HG02981 (cell line): ENCODE data around the gene SERPING1.
"Not testable (repeated sequence)": the region's sequence is repeated elsewhere in the genome, so short reads cannot be mapped to it uniquely, and the experiment has no call there.

ENCODE experiments used
- ATAC-seq: cut with Tn5 transposase; IDR thresholded peaks from one replicate; pipeline ENCODE4 v1.9.1; 2021; ENCODE audit warnings: mild to moderate bottlenecking, moderate library complexity; ENCODE audit not compliant: unreplicated experiment

The SERPING1 gene

DNA sequence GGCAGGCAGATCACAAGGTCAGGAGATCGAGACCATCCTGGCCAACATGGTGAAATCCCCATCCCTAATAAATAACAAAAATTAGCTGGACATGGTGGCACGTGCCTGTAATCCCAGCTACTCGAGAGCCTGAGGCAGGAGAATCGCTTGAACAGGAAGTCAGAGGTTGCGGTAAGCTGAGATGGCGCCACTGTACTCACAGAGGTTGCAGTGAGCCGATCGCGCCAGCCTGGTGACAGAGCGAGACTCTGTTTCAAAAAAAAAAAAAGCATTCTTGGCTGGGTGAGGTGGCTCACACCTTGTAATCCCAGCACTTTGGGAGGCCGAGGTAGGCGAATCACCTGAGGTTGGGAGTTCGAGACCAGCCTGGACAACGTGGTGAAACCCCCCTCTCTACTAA is 54.7 kb downstream of the SERPING1 start:
- not testable (repeated sequence) for ATAC-seq

DNA sequence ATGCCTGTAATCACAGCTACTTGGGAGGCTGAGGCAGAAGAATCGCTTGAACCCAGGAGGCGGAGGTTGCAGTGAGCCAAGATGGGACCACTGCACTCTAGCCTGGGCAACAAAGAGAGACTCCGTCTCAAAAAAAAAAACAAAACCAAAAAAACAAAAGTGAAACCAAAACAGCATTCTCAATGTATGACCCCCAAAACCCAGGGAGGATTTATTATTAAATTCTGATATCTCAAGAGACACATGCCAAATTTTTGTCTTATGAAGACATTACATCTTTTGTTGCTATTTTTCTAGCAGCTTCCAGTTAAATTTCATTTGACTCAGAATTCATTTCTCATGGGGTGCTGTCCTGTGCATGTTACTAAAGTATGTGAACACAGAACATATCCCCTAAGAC is 55.2 kb downstream of the SERPING1 start:
- no peak for ATAC-seq

DNA sequence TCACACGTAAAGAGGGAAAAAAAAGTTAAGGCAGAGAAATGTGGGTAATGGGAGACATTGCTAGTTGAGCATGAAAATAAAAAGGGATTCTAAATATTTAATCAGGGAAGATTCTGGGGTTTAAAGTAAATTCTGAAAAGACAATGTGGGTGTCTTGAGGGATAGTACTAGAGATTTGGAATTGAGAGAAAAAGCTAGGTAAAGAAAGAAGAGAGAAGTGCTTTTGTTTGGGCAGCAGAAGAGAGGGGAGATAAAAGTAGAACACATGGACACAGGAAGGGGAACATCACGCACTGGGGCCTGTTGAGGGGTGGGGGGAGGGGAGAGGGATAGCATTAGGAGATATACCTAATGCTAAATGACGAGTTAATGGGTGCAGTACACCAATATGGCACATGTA is 55.7 kb downstream of the SERPING1 start:
- no peak for ATAC-seq

DNA sequence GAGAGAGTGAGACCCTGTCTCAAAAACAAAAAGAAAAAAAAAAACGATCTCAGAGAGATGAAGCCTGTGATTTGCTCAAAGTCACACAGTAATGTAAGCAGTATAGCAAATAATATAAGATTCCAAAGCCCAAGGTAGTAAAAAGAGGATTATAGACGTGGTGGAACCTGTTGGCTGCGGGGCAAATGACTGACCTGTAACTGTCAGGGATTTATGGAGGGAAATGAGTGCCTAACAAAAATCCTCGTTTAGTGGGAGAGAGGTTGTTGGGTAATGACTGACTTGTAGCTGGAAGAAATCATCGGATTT is 59.4 kb downstream of the SERPING1 start:
- ATAC-seq, result no peak

DNA sequence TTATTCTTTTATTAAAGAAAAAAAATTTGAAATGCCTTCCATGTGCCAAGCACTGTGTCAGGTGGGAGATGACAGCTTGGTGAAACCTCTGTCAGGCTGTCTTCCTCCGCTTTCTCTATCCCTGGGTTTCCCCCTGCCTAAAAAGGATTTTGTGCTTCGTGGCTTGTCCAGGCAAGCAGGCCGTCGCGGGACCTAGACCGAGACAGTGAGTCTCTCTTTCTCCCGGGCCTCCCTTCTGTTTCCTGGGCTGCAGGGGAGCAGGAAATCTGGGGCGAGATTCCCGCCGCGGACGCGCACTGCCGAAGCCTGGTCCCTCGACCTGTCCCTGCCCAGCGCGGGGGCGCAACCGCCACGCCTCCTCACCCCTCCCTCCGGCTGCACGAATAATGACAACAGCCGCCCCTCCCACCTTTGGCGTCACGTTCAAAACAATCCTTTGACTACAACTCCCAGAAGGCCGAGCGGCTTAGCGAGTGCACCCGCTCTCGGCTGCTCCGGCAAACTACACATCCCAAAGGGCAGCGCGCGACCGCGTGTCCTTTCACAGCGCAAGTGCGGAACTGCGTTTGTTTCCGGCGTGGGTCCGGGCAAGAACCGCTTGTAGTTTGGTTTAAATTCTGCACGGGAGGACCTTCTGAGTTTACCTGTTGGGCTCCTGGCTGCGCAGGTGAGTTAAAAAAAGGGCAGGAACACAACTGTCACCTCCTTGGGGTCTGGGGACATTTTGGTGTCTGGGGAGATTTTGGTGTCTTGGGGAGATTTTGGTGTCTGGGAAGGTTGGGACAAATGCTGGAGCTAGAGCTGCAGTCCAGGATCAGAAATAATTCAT is 59.9 kb downstream of the SERPING1 start, which contains the start of gene CLP1:
CLP1 (plus strand) TSS at position 569 of the 829 bp plus-strand sequence. CDS start 1,715 bp downstream, outside the sequence.
- peak; percentile 99 for ATAC-seq

DNA sequence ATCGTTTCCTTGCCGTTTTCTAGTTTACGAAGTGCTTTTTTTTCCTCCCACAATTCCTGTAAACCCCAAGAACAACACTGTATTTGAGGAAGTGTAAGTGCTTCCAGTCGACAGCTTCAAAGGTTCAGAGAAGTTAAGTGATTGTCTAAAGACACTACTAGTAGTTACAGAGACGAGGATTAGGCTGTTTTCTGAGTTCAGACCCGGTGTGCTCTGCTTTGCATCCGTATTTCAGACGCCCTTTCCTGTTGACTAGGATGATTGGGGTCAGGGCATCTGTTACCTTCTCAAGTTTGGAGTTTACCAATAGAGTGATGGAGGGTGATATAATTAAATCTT is 60.5 kb downstream of the SERPING1 start:
- ATAC-seq, result no peak

DNA sequence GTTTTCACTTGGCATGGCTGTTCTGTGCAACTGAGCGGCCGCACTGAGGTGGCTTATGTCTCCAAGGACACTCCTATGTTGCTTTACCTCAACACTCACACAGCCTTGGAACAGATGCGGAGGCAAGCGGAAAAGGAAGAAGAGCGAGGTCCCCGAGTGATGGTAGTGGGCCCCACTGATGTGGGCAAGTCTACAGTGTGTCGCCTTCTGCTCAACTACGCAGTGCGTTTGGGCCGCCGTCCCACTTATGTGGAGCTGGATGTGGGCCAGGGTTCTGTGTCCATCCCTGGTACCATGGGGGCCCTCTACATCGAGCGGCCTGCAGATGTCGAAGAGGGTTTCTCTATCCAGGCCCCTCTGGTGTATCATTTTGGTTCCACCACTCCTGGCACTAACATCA is 62.2 kb downstream of the SERPING1 start:
- no peak for ATAC-seq

DNA sequence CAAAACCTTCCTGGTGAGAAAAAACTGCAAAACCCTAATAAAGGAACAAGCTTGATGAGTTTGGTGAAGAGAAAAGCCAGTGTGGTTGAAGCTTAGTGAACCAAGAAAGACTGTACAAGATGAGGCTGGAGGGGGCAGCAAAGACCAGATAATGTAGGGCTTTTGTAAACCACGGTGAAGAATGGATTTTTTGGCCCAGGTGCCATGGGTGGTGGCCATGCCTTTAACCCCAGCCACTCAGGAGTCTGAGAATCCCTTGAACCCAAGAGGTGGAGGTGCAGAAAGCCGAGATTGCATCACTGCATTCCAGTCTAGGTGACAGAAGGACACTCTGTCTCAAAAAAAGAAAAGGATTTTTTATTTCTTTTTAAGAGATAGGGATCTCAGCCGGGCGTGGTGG is 65.4 kb downstream of the SERPING1 start:
- no peak for ATAC-seq

DNA sequence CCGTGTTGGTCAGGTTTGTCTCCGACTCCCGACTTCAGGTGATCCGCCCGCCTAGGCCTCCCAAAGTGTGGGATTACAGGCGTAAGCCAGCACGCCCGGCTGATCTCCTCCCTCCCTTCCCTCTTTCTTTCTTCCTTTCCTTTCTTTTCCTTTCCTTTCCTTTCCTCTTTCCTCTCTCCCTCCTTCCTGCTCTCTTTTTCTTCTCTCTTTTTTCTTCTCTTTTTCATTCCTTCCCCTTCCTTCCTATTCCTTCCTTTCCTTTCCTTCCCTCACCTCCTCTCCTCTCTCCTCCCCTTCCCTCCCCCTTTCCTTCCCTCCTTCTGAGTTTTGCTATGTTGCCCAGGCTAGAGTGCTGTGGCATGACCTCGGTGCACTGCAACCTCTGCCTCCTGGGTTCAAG is 66.5 kb downstream of the SERPING1 start:
- no peak for ATAC-seq
